Fibroblast of villous mesenchyme (primary cell): Measurements from ENCODE around the gene AASDH. TPM values are rescaled to one million over a fixed set of nuclear protein-coding genes. Genes with fewer than 3 reads are reported as not detected.

Source experiments
- DNase-seq: peaks from one replicate; pipeline ENCODE4 v3.0.0-alpha.2; 2010; ENCODE audit warnings: low read depth
- H3K4me3 ChIP-seq: 2 replicates; pipeline ENCODE4 v1.5.1; 2011; ENCODE audit warnings: low read depth, mild to moderate bottlenecking, low read length
- CTCF ChIP-seq: IDR thresholded peaks from 2 replicates; pipeline ENCODE4 v1.5.1; 2012; ENCODE audit warnings: low read depth, mild to moderate bottlenecking, low read length; ENCODE audit not compliant: insufficient read depth
- total RNA-seq: library from RNA; depleted of rRNA; stranded (reverse); fragments of >200 nt; gene quantifications from 2 replicates; pipeline ENCODE4 v1.2.3, GENCODE V29; 2012

AASDH gene
- total RNA-seq, 1 donor: 25.5 TPM

- no peak for DNase-seq
- no peak for TF ChIP-seq CTCF
- H3K4me3 ChIP-seq: no peak overlapping the region
Observed at GRCh38 chr4:56318555-56318954, 68.7 kb downstream of the AASDH start.

DNA sequence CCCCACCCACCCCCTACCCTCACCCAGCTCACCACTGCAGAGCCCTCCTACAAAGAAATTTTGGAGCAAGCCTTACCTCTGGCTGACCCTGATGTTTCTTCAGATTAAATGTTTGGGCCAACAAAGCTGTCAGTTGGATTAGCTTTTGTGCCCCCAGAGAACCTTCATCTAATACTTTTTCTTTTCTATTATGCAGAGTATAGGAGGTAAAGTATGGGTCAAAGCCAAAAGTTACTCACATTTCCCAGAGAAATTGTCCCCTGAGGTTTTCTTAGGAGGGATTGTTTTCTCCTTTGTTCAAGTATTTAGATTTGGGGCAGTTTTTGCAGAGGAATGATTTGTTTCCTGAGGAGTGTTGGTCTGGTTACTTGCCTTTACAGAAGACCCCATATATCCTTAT lies 69.5 kb downstream of the AASDH start:
- no peak for TF ChIP-seq CTCF
- H3K4me3 ChIP-seq: no peak overlapping the region
- DNase-seq: no peak

- no peak for TF ChIP-seq CTCF
- H3K4me3 ChIP-seq: no peak overlapping the region
- DNase-seq: no peak
Observed at GRCh38 chr4:56316011-56316650, 71.2 kb downstream of the AASDH start.

GRCh38 chr4:56315543-56315942 lies 71.7 kb downstream of the AASDH start:
- no peak for DNase-seq
- no peak overlapping the region for H3K4me3 ChIP-seq
- no peak for TF ChIP-seq CTCF

- DNase-seq: no peak
- no peak for TF ChIP-seq CTCF
- no peak overlapping the region for H3K4me3 ChIP-seq
Observed at GRCh38 chr4:56315041-56315440, 72.2 kb downstream of the AASDH start.

DNA sequence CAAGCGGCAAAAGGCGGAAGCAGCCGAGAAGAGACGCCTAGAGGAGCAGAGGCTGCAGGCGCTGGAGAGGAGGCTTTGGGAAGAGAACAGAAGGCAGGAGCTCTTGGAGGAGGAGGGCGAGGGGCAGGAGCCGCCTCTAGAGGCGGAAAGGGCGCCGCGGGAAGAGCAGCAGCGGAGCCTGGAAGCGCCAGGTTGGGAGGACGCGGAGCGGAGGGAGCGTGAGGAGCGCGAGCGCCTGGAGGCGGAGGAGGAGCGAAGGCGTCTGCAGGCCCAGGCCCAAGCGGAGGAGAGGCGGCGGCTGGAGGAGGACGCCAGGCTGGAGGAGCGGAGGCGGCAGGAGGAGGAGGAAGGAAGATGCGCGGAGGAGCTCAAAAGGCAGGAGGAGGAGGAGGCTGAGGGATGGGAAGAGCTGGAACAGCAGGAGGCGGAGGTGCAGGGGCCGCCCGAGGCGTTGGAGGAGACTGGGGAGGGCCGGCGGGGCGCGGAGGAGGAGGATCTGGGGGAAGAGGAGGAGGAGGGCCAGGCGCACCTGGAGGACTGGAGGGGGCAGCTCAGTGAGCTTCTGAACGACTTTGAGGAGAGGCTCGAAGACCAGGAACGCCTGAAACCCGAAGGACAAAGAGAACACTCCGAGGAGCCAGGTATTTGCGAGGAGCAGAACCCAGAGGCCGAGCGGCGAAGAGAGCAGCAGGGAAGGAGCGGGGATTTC lies 72.9 kb downstream of the AASDH start:
- peak; percentile 13 for TF ChIP-seq CTCF
- peak; percentile 21 for DNase-seq
- H3K4me3 ChIP-seq: peak overlapping the region; percentile 45
